Effector memory CD4-positive, alpha-beta T cell (primary cell): ENCODE results near the gene MACROD2.
"Not testable (repeated sequence)": the region's sequence is repeated elsewhere in the genome, so short reads cannot be mapped to it uniquely, and the experiment has no call there.

Experiments used
- DNase-seq, 3 donors: peaks; one replicate each; pipeline ENCODE4 v3.0.0-alpha.2; 2020
- H3K27ac ChIP-seq: 2 replicates; pipeline ENCODE4 v1.7.0; 2013; ENCODE audit warnings: mild to moderate bottlenecking, low read length, moderate library complexity; ENCODE audit not compliant: insufficient read depth, poor library complexity, severe bottlenecking
- H3K27me3 ChIP-seq: replicated peaks from 2 replicates; pipeline ENCODE4 v1.7.0; 2013; ENCODE audit warnings: mild to moderate bottlenecking, low read length; ENCODE audit not compliant: insufficient read depth, control insufficient read depth, poor library complexity, severe bottlenecking
- H3K36me3 ChIP-seq: 2 replicates; pipeline ENCODE4 v1.7.0; 2013; ENCODE audit warnings: mild to moderate bottlenecking, low read length, moderate library complexity; ENCODE audit not compliant: control insufficient read depth, insufficient read depth
- H3K4me1 ChIP-seq: 2 replicates; pipeline ENCODE4 v1.7.0; 2013; ENCODE audit warnings: low read length, mild to moderate bottlenecking; ENCODE audit not compliant: control insufficient read depth, insufficient read depth, poor library complexity, severe bottlenecking
- H3K4me3 ChIP-seq: 2 replicates; pipeline ENCODE4 v1.7.0; 2013; ENCODE audit warnings: low read length, low read depth, mild to moderate bottlenecking; ENCODE audit not compliant: insufficient read depth, poor library complexity, severe bottlenecking
- H3K9me3 ChIP-seq: 2 replicates; pipeline ENCODE4 v1.7.0; 2013; ENCODE audit warnings: mild to moderate bottlenecking, low read length, moderate library complexity; ENCODE audit not compliant: control insufficient read depth

The MACROD2 gene

GRCh38 chr20:14915356-14915755 lies 920.0 kb downstream of the MACROD2 start:
- no peak for DNase-seq
- Histone ChIP-seq H3K4me1 (no peaks in the 10 kb centered on the region), H3K27me3 (no peaks in the 10 kb centered on the region), H3K9me3 (no peaks in the 10 kb centered on the region), H3K36me3 (no peaks in the 10 kb centered on the region), H3K4me3 (no peak overlapping the region), H3K27ac (no peak overlapping the region)

GRCh38 chr20:14916360-14916920 lies 921.1 kb downstream of the MACROD2 start:
- no peak overlapping the region for H3K4me3 ChIP-seq
- H3K27me3 ChIP-seq = no peaks in the 10 kb centered on the region
- DNase-seq = no peak
- no peak overlapping the region for H3K27ac ChIP-seq
- no peaks in the 10 kb centered on the region for H3K36me3 ChIP-seq
- H3K9me3 ChIP-seq = no peaks in the 10 kb centered on the region
- no peaks in the 10 kb centered on the region for H3K4me1 ChIP-seq

- Histone ChIP-seq H3K27ac (no peak overlapping the region), H3K27me3 (no peaks in the 10 kb centered on the region), H3K4me1 (no peaks in the 10 kb centered on the region), H3K36me3 (no peaks in the 10 kb centered on the region), H3K9me3 (no peaks in the 10 kb centered on the region), H3K4me3 (no peak overlapping the region)
- DNase-seq = no peak
Observed at GRCh38 chr20:14918281-14918680, 923.0 kb downstream of the MACROD2 start.

GRCh38 chr20:14918976-14919375 lies 923.7 kb downstream of the MACROD2 start:
- no peaks in the 10 kb centered on the region for H3K9me3 ChIP-seq
- H3K27ac ChIP-seq = no peak overlapping the region
- H3K4me3 ChIP-seq = no peak overlapping the region
- no peaks in the 10 kb centered on the region for H3K27me3 ChIP-seq
- H3K4me1 ChIP-seq = no peaks in the 10 kb centered on the region
- no peaks in the 10 kb centered on the region for H3K36me3 ChIP-seq
- no peak for DNase-seq

GRCh38 chr20:14919501-14920081 lies 924.3 kb downstream of the MACROD2 start:
- H3K27ac ChIP-seq = no peak overlapping the region
- H3K27me3 ChIP-seq = no peaks in the 10 kb centered on the region
- no peak overlapping the region for H3K4me3 ChIP-seq
- H3K9me3 ChIP-seq = no peaks in the 10 kb centered on the region
- H3K4me1 ChIP-seq = no peaks in the 10 kb centered on the region
- H3K36me3 ChIP-seq = no peaks in the 10 kb centered on the region
- DNase-seq = no peak

GRCh38 chr20:14921513-14921912 lies 926.2 kb downstream of the MACROD2 start:
- Histone ChIP-seq H3K27me3 (no peaks in the 10 kb centered on the region), H3K9me3 (no peaks in the 10 kb centered on the region), H3K36me3 (no peaks in the 10 kb centered on the region), H3K4me3 (no peak overlapping the region), H3K27ac (no peak overlapping the region), H3K4me1 (no peaks in the 10 kb centered on the region)
- no peak for DNase-seq

GRCh38 chr20:14922503-14923267 lies 927.4 kb downstream of the MACROD2 start:
- no peaks in the 10 kb centered on the region for H3K27me3 ChIP-seq
- no peaks in the 10 kb centered on the region for H3K36me3 ChIP-seq
- no peak overlapping the region for H3K4me3 ChIP-seq

GRCh38 chr20:14924433-14924832 lies 929.1 kb downstream of the MACROD2 start:
- H3K4me1 ChIP-seq = no peaks in the 10 kb centered on the region
- no peaks in the 10 kb centered on the region for H3K36me3 ChIP-seq
- H3K27ac ChIP-seq = no peak overlapping the region
- H3K4me3 ChIP-seq = no peak overlapping the region
- no peaks in the 10 kb centered on the region for H3K9me3 ChIP-seq
- DNase-seq = no peak
- no peaks in the 10 kb centered on the region for H3K27me3 ChIP-seq

More at GRCh38 chr20:14922503-14923267, 927.4 kb downstream of the MACROD2 start:
- no peak for DNase-seq
- Histone ChIP-seq H3K27ac (no peak overlapping the region), H3K4me1 (no peaks in the 10 kb centered on the region), H3K9me3 (no peaks in the 10 kb centered on the region)

- Histone ChIP-seq H3K27ac (no peak overlapping the region), H3K4me3 (no peak overlapping the region), H3K4me1 (no peaks in the 10 kb centered on the region), H3K27me3 (no peaks in the 10 kb centered on the region), H3K36me3 (no peaks in the 10 kb centered on the region), H3K9me3 (no peaks in the 10 kb centered on the region)
- no peak for DNase-seq
Observed at GRCh38 chr20:14925300-14925699, 930.0 kb downstream of the MACROD2 start.

GRCh38 chr20:14926436-14926835 lies 931.1 kb downstream of the MACROD2 start:
- not testable (repeated sequence) for DNase-seq, H3K4me3 ChIP-seq, H3K4me1 ChIP-seq, H3K27ac ChIP-seq, H3K27me3 ChIP-seq, H3K36me3 ChIP-seq, H3K9me3 ChIP-seq
